GM23338 (cell line): ENCODE data around the gene MRO. TPM values are rescaled to one million over a fixed set of nuclear protein-coding genes. Genes with fewer than 3 reads are reported as not detected.

Source experiments
- ATAC-seq: fragments of 200-7000 bp; cut with Tn5 transposase; 3 replicates; pipeline ENCODE4 v1.9.1; 2020
- DNase-seq: peaks from one replicate; pipeline ENCODE4 v3.0.0-alpha.2; 2015; ENCODE audit warnings: low spot score
- H2AFZ ChIP-seq: fragments of 200-600 bp; sonication (generic); 2 replicates; pipeline ENCODE4 v1.8.0; 2016; ENCODE audit warnings: antibody characterized with exemption, mild to moderate bottlenecking, moderate library complexity
- H3F3A ChIP-seq: fragments of 200-600 bp; sonication (generic); replicated peaks from 2 replicates; pipeline ENCODE4 v1.8.0; 2017; ENCODE audit warnings: antibody characterized with exemption, mixed run types, low read depth
- H3K27ac ChIP-seq: fragments of 200-600 bp; sonication (generic); 2 replicates; pipeline ENCODE4 v1.6.1; 2016; ENCODE audit warnings: low read depth
- H3K27me3 ChIP-seq: fragments of 200-600 bp; sonication (generic); 2 replicates; pipeline ENCODE4 v1.8.0; 2016; ENCODE audit warnings: mild to moderate bottlenecking, mixed run types, moderate library complexity; ENCODE audit not compliant: insufficient read depth
- H3K36me3 ChIP-seq: fragments of 200-600 bp; sonication (generic); 2 replicates; pipeline ENCODE4 v1.8.0; 2016; ENCODE audit warnings: mild to moderate bottlenecking; ENCODE audit not compliant: insufficient read depth
- H3K4me1 ChIP-seq: fragments of 200-600 bp; sonication (generic); 2 replicates; pipeline ENCODE4 v1.8.0; 2016; ENCODE audit warnings: mild to moderate bottlenecking, moderate library complexity; ENCODE audit not compliant: insufficient read depth
- H3K4me2 ChIP-seq: fragments of 200-600 bp; sonication (generic); 2 replicates; pipeline ENCODE4 v1.7.1; 2017; ENCODE audit warnings: mixed run types
- H3K4me3 ChIP-seq: fragments of 200-600 bp; sonication (generic); 2 replicates; pipeline ENCODE4 v1.6.1; 2016; ENCODE audit warnings: mixed run types
- H3K79me2 ChIP-seq: fragments of 200-600 bp; sonication (generic); replicated peaks from 2 replicates; pipeline ENCODE4 v1.8.0; 2017; ENCODE audit warnings: mild to moderate bottlenecking; ENCODE audit not compliant: insufficient read depth
- H3K9me2 ChIP-seq: fragments of 200-600 bp; sonication (generic); 2 replicates; pipeline ENCODE4 v1.8.0; 2017; ENCODE audit not compliant: insufficient read depth
- H4K20me1 ChIP-seq: fragments of 200-600 bp; sonication (generic); replicated peaks from 2 replicates; pipeline ENCODE4 v1.8.0; 2017; ENCODE audit warnings: mild to moderate bottlenecking; ENCODE audit not compliant: insufficient read depth
- H3K27ac Mint-ChIP-seq: 2 replicates; pipeline ENCODE4 v1.8.0; 2020; ENCODE audit warnings: inconsistent platforms, mild to moderate bottlenecking, moderate library complexity, mixed read lengths
- H3K27me3 Mint-ChIP-seq: 3 replicates; pipeline ENCODE4 v1.8.0; 2022; ENCODE audit warnings: low read depth, mild to moderate bottlenecking, moderate library complexity, mixed read lengths, inconsistent platforms; ENCODE audit not compliant: insufficient read depth, poor library complexity
- H3K36me3 Mint-ChIP-seq: 3 replicates; pipeline ENCODE4 v1.8.0; 2021; ENCODE audit warnings: low read depth, mild to moderate bottlenecking, inconsistent platforms, moderate library complexity, mixed read lengths
- H3K4me1 Mint-ChIP-seq: 3 replicates; pipeline ENCODE4 v1.8.0; 2020; ENCODE audit warnings: mild to moderate bottlenecking, inconsistent platforms, mixed read lengths
- H3K4me3 Mint-ChIP-seq: 3 replicates; pipeline ENCODE4 v1.8.0; 2021; ENCODE audit warnings: moderate library complexity, mild to moderate bottlenecking, inconsistent platforms, mixed read lengths
- H3K9me3 Mint-ChIP-seq: 3 replicates; pipeline ENCODE4 v1.8.0; 2020; ENCODE audit warnings: moderate library complexity, mild to moderate bottlenecking, inconsistent platforms, mixed read lengths
- CREB1 ChIP-seq: fragments of 250-450 bp; sonication (Bioruptor Pico); IDR thresholded peaks from 2 replicates; pipeline ENCODE4 v1.5.0; 2020; ENCODE audit warnings: low read depth, mild to moderate bottlenecking, moderate library complexity
- EZH2 ChIP-seq: fragments of 200-600 bp; sonication (generic); IDR thresholded peaks from one replicate; pipeline ENCODE4 v1.8.0; 2017; ENCODE audit warnings: antibody characterized with exemption, mild to moderate bottlenecking, low read depth; ENCODE audit not compliant: unreplicated experiment
- JUNB ChIP-seq: IDR thresholded peaks from one replicate; pipeline ENCODE4 v1.6.1; 2016; ENCODE audit warnings: antibody characterized with exemption; ENCODE audit not compliant: unreplicated experiment
- POLR2AphosphoS5 ChIP-seq: IDR thresholded peaks from 2 replicates; pipeline ENCODE4 v1.6.1; 2016; ENCODE audit warnings: antibody characterized with exemption, low read depth
- STAT1 ChIP-seq: IDR thresholded peaks from one replicate; pipeline ENCODE4 v1.6.1; 2016; ENCODE audit warnings: antibody characterized with exemption; ENCODE audit not compliant: unreplicated experiment
- ZNF331 ChIP-seq: fragments of 250-450 bp; sonication (Bioruptor Pico); IDR thresholded peaks from 2 replicates; pipeline ENCODE4 v1.5.0; 2020; ENCODE audit warnings: low read depth, mild to moderate bottlenecking, moderate library complexity
- ZNF462 ChIP-seq: fragments of 250-450 bp; sonication (Bioruptor Pico); IDR thresholded peaks from 2 replicates; pipeline ENCODE4 v1.5.0; 2020; ENCODE audit warnings: mild to moderate bottlenecking, moderate library complexity
- polyA plus RNA-seq: library from polyadenylated mRNA; unstranded; fragments of >200 nt; fragmentation: Nextera tagmentation; extraction: Ambion mirVana; gene quantifications from 2 replicates; pipeline ENCODE4 v1.2.1, GENCODE V29; 2016
- total RNA-seq: library from RNA; depleted of rRNA; stranded (reverse); fragments of >200 nt; shearing (Covaris generic); gene quantifications from 2 replicates; pipeline ENCODE4 v1.2.3, GENCODE V29; 2014
- TF ChIP-seq, protein P1 (sequence below): IDR thresholded peaks from 2 replicates; pipeline ENCODE4 v1.6.1; 2016; ENCODE audit warnings: antibody characterized with exemption

MRO gene
- total and polyA plus RNA-seq, 2 experiments from 2014 or later, result 0.78 to 0.80 TPM

DNA sequence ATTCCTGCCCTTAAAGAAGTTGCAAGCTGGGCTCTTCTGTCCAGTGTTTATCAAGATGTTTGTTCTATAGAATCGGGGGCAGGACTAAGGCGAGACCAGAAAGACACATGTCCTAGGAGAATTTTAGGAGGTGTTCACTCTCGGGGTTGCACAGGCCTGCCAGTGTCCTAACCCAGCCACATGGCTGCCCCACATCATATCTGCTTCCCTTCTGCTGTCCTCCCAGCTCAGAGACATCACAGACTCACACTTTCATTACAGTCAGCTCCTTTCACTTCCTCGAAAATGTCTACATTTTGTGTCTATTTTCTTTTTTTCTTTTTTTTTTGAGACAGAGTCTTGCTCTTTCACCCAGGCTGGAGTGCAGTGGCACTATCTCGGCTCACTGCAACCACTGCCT lies 10.7 kb upstream of the MRO start:
- H3K4me1 Mint-ChIP-seq, result peaks cover 10% of the 10 kb centered on the region
- Histone ChIP-seq H3F3A (no peaks in the 10 kb centered on the region), H2AFZ (peak overlapping the region; percentile 38; the same call in 1 of the 2 replicates), H3K36me3 (no peaks in the 10 kb centered on the region), H3K27me3 (no peaks in the 10 kb centered on the region), H3K9me2 (0 out of 2 replicates have a peak, but pooled peaks cover 3% of the 10 kb centered on the region), H3K4me2 (no peak overlapping the region), H4K20me1 (no peaks in the 10 kb centered on the region), H3K27ac (no peak overlapping the region), H3K79me2 (no peaks in the 10 kb centered on the region), H3K4me3 (no peak overlapping the region), H3K4me1 (peaks cover 11% of the 10 kb centered on the region)
- no peak for DNase-seq
- H3K36me3 Mint-ChIP-seq, result no peaks in the 10 kb centered on the region
- TF ChIP-seq ZNF462 (CRISPR knock-in tag) (no peak), POLR2AphosphoS5 (no peak), ZNF331 (no peak), STAT1 (no peak), EZH2 (no peak), CREB1 (CRISPR knock-in tag) (no peak), JUNB (no peak)
- TF ChIP-seq, protein P1, sequence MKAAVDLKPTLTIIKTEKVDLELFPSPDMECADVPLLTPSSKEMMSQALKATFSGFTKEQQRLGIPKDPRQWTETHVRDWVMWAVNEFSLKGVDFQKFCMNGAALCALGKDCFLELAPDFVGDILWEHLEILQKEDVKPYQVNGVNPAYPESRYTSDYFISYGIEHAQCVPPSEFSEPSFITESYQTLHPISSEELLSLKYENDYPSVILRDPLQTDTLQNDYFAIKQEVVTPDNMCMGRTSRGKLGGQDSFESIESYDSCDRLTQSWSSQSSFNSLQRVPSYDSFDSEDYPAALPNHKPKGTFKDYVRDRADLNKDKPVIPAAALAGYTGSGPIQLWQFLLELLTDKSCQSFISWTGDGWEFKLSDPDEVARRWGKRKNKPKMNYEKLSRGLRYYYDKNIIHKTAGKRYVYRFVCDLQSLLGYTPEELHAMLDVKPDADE, result no peak
- H3K27ac Mint-ChIP-seq, result no peak overlapping the region
- no peak for ATAC-seq
- no peaks in the 10 kb centered on the region for H3K27me3 Mint-ChIP-seq
- H3K9me3 Mint-ChIP-seq, result no peaks in the 10 kb centered on the region
- H3K4me3 Mint-ChIP-seq, result no peak overlapping the region
